NT2/D1 (cell line): Measurements from ENCODE around the gene ITGA7.

Source experiments
- SUZ12 ChIP-seq: IDR thresholded peaks from 2 replicates; pipeline ENCODE4 v1.6.1; 2011; ENCODE audit not compliant: insufficient read length, insufficient read depth; ENCODE audit errors: extremely low read depth
- YY1 ChIP-seq: IDR thresholded peaks from 2 replicates; pipeline ENCODE4 v1.6.1; 2011; ENCODE audit not compliant: insufficient read length, insufficient read depth

- no peak for TF ChIP-seq YY1
- TF ChIP-seq SUZ12, result no peak
Measured at GRCh38 chr12:55697686-55698085, 10.0 kb downstream of the ITGA7 start.
